Activated T-cell treated with anti-CD3 and anti-CD28 coated beads for 24 hours (primary cell): ENCODE results near the gene NSUN6.
"Not testable (repeated sequence)": the region's sequence is repeated elsewhere in the genome, so short reads cannot be mapped to it uniquely, and the experiment has no call there.

Experiments
- DNase-seq: peaks from one replicate; pipeline ENCODE4 v3.0.0-alpha.2; 2020; ENCODE audit warnings: low read depth

The NSUN6 gene

DNA sequence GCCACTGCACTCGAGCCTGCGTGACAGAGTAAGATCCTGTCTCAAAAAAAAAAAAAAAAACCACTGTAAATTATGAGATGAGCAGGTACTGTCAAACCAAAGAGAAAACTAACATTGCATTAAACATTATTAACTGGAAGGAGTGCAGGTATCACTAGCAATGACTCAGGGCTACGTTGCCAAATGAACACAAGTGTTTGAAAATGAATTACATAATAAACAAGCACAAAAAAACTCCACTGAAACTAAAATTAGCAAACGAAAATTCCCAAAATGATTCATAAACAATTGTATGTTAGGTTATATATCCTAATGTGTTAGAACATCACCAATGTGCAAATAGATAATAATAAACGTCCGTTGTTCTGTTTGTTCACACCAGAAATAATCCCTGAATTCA lies 42.8 kb downstream of the NSUN6 start:
- DNase-seq: no peak

DNA sequence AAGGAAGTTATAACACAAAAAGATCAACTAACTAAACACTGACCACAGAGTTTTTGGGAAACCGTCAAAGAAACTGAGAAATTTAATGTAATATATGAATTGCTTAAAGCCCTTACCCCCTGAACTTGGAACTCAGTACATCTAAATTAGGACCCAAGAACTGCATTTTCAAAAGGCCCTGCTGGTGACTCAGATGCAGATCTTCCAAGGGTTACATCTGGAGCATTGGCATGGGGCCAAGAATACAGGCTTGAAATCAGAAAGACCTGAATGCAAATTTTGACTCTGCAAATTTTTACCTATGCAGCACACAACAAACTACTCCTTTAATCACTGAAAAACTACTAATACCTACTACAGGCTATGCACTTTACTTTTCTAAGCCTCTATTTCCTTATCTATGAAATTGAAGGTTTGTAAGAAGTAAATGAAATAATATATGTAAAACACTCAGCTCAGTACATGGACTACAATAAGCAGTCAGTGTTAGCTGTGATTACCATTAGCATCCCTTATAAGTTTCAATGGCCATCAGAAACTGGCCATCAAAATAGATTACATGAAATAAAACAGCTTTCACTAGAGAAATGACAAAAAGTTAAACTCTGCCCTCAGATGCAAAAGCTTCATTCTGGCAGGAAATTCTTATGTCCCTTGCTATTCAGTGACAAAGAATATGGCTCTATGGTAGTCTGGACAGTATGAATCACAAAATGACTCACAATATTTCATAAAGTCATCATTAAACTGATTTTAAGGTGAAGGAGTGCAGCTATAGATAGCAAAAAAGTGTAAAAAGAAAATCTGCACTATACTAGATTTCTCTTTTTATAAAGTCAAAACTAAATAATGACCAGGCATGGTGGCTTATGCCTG lies 43.6 kb downstream of the NSUN6 start:
- no peak for DNase-seq

DNA sequence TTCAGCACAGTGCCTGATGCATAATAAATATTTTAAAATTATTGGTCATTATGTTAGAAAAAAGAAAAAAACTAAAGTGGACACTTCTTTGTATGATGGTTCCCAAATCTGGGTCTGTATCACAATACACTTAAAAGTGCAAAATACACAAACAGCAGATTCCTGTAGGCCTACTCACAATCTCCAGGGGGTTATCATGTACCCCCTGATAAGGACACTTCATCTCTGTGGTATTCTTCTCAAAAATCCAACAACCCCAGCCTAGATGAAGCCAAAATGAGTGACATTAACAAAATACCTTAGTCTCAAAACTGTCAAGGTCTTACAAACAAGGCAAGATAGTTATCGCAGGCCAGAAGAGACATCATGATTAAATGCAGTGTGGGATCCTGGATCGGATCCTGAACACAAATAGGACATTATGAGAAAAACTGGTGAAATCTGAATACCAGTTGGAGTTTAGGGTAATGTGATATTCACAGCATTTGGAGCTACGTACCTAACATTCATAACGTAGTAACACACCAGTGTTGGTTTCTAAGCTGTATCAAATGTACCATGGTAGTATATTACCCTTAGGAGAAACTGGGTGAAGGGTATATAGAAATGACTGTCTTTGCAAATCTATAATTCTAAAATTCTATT lies 45.2 kb downstream of the NSUN6 start:
- no peak for DNase-seq

- DNase-seq: no peak
Observed at GRCh38 chr10:18601321-18601720, 50.1 kb downstream of the NSUN6 start.

DNA sequence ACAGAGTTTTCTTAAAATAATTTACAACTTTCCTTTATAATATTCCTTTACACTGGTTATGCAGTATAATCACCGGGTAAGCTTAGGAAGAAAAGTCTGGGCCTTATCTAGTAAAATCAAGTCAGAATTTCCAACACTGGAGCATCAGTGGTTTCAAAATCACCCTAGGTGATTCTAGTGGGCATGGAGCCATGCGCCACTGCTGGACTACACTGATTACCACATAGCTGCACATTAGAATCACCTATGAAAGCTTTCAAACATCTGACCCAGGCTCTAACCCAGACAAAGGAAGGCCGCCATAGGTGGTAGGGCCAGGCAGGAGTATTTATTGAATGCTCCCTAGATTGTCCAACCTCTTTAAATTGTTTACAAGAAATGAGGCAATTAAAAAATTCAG lies 52.0 kb downstream of the NSUN6 start:
- DNase-seq: no peak

DNA sequence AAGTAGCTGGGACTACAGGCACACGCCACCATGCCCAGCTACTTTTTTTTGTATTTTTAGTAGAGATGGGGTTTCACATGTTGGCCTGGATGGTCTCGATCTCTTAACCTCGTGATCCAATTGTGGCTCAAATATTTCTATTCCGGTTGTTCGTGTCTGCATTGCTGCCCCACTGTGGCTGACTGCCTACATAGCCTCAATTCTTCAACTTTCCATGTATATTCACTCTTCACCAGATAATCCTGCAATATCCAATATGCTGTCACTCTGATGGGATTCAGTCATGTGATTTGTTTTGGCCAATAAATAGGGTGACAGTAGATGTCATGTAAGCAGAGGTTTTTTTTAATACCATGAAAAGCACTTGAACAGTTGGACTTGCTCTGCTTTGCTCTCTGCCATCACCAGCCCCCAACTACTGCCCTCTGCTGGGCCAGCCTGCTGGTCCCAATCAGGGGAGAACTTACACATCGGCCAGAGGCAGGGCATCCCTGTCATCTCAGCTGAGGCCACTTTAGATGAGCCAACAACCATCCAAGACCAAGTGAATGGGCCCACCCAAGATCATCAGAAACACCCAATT lies 56.7 kb downstream of the NSUN6 start:
- DNase-seq: no peak

- not testable (repeated sequence) for DNase-seq
Observed at GRCh38 chr10:18591141-18591540, 60.2 kb downstream of the NSUN6 start.

- not testable (repeated sequence) for DNase-seq
Observed at GRCh38 chr10:18586637-18587036, 64.8 kb downstream of the NSUN6 start.

GRCh38 chr10:18583575-18584270 lies 67.7 kb downstream of the NSUN6 start:
- no peak for DNase-seq

- DNase-seq: no peak
Observed at GRCh38 chr10:18582803-18583202, 68.6 kb downstream of the NSUN6 start.

DNA sequence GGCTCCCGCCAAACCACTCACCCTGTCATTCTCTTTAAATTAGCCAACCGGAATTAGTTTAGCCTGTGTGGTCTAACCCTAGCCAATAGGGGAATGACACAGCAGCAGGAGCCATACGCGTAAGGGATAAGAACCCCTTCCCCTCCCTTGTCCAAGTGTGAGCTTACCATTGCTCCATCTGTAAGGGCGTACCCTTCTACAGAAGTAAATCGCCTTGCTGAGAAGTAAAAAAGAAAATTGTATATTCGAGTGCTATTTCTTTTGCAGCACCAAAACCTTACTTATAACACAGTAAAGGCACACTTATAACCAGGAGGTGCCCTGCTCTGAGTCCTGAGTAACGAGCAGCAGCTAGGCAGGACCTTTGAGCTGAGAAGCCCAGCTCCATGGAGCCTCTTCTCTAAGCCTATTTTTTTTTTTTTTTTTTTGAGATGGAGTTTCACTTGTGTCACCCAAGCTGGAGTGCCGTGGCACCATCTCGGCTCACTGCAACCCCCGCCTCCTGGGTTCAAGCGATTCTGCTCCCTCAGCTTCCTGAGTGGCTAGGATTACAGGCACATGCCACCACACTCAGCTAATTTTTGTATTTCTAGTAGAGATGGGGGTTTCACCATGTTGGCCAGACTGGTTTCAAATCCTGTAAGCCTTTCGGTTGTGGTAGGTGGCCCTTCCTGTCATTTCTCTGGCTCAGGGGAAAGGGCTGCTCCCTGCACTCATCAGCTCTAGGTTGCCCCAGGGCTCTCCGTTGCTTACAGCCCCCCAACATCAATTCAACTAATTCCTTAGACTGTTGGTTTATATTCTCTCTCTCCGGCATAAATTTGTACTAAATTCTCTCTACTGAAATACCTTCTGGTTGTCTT lies 73.3 kb downstream of the NSUN6 start:
- no peak for DNase-seq

DNA sequence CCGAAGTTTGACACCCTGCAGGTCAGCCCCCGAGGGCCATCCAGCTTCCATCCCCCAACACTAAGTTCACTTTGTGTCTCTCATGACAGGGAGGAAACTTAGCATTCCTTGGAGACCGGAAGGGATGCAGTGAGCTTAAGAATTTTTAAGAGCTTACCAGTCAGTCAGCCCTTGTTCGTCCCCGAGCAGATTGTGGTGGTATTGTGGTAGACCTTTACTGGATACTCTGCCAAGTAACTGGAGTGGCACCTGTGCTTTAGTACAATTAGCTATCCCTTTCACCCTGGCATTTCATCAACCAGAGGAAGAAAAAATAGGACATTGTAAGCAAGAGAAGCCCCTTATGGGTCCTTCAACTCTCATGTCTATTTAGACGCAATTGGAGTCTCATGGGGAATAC lies 74.8 kb downstream of the NSUN6 start:
- no peak for DNase-seq

GRCh38 chr10:18572959-18573561 lies 78.3 kb downstream of the NSUN6 start:
- DNase-seq: no peak

- no peak for DNase-seq
Observed at GRCh38 chr10:18571780-18572179, 79.6 kb downstream of the NSUN6 start.

GRCh38 chr10:18571076-18571475 lies 80.3 kb downstream of the NSUN6 start:
- DNase-seq: no peak

DNA sequence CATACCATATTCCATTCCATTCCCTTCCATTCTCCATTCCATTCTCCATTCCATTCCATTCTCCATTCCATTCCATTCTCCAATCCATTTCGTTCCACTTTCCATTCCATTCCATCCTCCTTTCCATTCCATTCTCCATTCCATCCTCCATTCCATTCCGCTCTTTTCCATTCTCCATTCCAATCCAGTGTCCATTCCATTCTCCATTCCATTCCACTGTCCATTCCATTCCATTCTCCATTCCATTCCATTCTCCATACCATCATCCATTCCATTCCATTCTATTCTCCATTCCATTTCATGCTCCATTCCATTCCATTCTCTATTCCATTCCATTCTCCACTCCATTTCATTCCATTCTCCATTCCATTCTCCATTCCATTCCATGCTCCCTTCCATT lies 81.0 kb downstream of the NSUN6 start:
- DNase-seq: not testable (repeated sequence)

DNA sequence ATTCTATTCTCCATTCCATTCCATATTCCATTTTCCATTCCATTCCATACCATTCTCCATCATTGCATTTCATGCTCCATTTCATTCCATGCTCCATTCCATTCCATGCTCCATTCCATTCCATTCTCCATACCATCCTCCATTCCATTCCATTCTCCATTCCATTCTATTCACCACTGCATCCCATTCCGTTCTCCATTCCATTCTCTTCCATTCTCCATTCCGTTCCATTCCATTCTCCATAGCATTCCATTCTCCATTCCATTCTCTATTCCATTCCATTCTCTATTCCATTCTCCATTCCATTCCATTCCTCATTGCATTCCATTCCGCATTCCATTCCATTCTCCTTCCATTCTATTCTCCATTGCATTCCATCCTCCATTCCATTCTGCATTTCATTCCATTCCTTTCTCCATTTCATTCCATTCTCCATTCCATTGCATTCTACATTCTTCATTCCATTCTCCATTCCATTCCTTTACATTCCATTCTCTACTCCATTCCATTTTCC lies 84.0 kb downstream of the NSUN6 start:
- DNase-seq: no peak

DNA sequence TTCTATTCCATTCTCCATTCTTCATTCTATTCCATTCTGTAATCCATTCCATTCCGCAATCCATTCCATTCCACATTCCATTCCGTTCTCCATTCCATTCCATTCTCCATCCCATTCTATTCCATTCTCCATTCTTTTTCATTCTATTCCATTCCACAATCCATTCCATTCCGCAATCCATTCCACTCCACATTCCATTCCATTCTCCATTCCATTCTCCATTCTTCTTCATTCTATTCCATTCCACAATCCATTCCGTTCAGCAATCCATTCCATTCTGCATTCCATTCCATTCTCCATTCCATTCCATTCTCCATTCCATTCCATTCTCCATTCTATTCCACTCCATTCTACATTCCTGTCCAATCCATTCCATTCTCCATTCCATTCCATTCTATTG lies 85.2 kb downstream of the NSUN6 start:
- DNase-seq: no peak

GRCh38 chr10:18565006-18565405 lies 86.4 kb downstream of the NSUN6 start:
- DNase-seq: no peak

DNA sequence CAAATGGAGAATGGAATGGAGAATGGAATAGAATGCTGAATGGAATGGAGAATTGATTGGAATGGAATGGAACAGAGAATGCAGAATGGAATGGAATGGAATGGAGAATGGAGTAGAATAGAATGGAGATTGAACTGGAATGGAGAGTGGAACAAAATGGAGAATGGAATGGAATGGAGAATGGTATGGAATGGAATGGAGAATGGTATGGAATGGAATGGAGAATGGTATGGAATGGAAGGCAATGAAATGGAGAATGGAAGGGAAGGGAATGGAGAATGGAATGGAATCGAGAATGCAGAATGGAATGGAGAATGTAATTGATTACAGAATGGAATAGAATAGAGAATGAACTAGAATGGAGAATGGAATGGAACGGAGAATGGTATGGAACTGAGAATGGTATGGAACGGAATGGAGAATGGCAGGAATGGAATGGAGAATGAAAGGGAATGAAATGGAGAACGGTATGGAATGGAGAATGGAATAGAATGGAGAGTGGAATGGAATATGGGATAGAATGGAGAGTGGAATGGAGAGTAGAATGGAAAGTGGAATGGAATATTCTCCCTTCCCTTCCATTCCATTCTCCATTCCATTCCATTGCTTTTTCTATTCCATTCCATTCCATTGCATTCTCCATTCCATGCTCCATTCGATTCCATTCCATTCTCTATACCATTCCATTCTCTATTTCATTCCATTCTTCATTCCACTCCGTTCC lies 88.2 kb downstream of the NSUN6 start:
- no peak for DNase-seq
